Muscle of leg (tissue), 11 donors: Measurements from ENCODE around the gene DNAH14. TPM values are rescaled to one million over a fixed set of nuclear protein-coding genes. Genes with fewer than 3 reads are reported as not detected.

ENCODE experiments used
- DNase-seq: peaks from one replicate; pipeline ENCODE4 v3.0.0; 2013
- H3K27ac ChIP-seq: one replicate; pipeline ENCODE4 v1.5.1; 2013; ENCODE audit warnings: mild to moderate bottlenecking, low read length, control low read depth
- H3K27me3 ChIP-seq: one replicate; pipeline ENCODE4 v1.6.1; 2013; ENCODE audit warnings: low read length; ENCODE audit not compliant: control insufficient read depth, insufficient read depth
- H3K36me3 ChIP-seq: one replicate; pipeline ENCODE4 v1.6.1; 2013; ENCODE audit warnings: low read length; ENCODE audit not compliant: control insufficient read depth, insufficient read depth
- H3K4me1 ChIP-seq: one replicate; pipeline ENCODE4 v1.6.1; 2013; ENCODE audit warnings: low read length; ENCODE audit not compliant: control insufficient read depth, insufficient read depth
- H3K4me3 ChIP-seq: one replicate; pipeline ENCODE4 v1.5.1; 2013; ENCODE audit warnings: low read length, control low read depth
- H3K9me3 ChIP-seq: replicated peaks from 2 replicates; pipeline ENCODE4 v1.6.1; 2013; ENCODE audit warnings: low read depth, low read length; ENCODE audit not compliant: control insufficient read depth
- WGBS: methylation state at CpG from one replicate; pipeline ENCODE4 v1.1.5; 2013; ENCODE audit warnings: missing lambda C conversion rate; ENCODE audit not compliant: insufficient coverage; 5-methylcytosine and 5-hydroxymethylcytosine counted together
- polyA plus RNA-seq, 8 donors: library from polyadenylated mRNA; unstranded; fragments of 120-200 nt; gene quantifications; one replicate each; pipeline versions ENCODE4 v1.2.1 to v1.2.3, GENCODE V29; 2013; ENCODE audit warnings: inconsistent platforms in 1 of 8, low replicate concordance in 1 of 8; ENCODE audit not compliant: insufficient read length in 8 of 8, insufficient read depth in 1 of 8
- total RNA-seq: library from RNA; stranded (reverse); fragments of 120-200 nt; gene quantifications from one replicate; pipeline ENCODE4 v1.2.4, GENCODE V29; 2013

The DNAH14 gene
- total and polyA plus RNA-seq, 9 donors = 4.3 to 24.6 (median 6.2) TPM

DNA sequence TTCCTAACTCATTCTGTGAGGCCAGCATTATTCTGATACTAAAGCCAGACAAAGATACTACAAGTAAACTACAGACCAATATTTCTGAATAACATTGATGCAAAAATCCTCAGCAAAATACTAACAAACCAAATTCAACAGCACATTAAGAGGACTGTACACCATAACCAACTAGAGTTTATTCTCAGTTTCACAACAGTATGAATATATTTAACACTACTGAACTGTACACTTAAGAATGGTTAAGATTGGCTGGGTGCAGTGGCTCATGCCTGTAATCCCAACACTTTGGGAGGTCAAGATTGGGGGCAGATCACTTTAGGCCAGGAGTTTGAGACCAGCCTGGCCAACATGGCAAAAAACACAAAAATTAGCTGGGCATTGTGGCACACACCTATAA is 421.4 kb downstream of the DNAH14 start:
- no peaks in the 10 kb centered on the region for H3K27me3 ChIP-seq

DNA sequence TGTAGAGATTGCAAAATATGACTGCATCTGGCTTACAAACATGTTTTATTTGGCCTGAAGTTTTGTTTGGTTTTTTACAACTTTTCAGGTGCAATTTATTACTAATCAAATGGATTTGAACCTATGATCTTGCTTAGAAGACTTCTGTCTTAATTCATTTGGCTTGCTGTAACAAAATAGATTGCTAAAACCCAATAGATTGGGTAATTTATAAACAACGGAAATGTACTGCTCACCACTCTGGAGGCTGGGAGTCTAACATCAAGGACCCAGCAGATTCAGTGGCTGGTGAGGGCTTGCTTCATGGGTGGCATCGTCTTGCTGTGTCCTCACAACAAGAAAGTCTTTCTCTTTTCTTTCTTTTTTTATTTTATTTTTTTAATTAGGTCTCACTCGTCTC is 425.4 kb downstream of the DNAH14 start:
- 100% methylated on average over 1 of the region's 3 CpGs for WGBS
- Histone ChIP-seq H3K27me3 (no peaks in the 10 kb centered on the region), H3K27ac (no peak overlapping the region), H3K4me1 (no peaks in the 10 kb centered on the region), H3K4me3 (no peak overlapping the region), H3K9me3 (no peaks in the 10 kb centered on the region), H3K36me3 (no peaks in the 10 kb centered on the region)
- DNase-seq = no peak

More for the DNA sequence above, 421.4 kb downstream of the DNAH14 start:
- H3K36me3 ChIP-seq = no peaks in the 10 kb centered on the region
- H3K27ac ChIP-seq = no peak overlapping the region
- DNase-seq = no peak
- H3K4me1 ChIP-seq = no peaks in the 10 kb centered on the region
- no peak overlapping the region for H3K4me3 ChIP-seq
- no peaks in the 10 kb centered on the region for H3K9me3 ChIP-seq

DNA sequence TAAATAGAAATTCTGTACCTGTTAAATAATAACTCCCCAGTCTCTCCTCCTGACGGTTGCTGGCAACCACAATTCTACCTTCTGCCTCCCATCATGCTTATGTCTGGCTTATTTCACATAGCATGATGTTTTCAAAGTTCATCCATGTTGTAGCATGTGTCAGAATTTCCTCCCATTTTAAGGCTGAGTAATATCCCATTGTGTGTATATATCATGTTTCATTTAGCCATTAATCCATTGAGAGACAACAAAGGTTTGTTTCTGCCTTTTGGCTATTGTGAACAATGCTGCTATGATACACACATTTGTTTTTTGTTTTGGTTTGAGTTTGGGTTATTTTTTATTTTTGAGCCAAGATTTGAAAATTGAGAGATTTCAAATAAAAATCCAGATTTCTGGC is 426.4 kb downstream of the DNAH14 start:
- Histone ChIP-seq H3K4me3 (no peak overlapping the region), H3K4me1 (no peaks in the 10 kb centered on the region), H3K27me3 (no peaks in the 10 kb centered on the region), H3K9me3 (no peaks in the 10 kb centered on the region), H3K36me3 (no peaks in the 10 kb centered on the region), H3K27ac (no peak overlapping the region)
- DNase-seq = no peak
- no CpG with 5 or more reads among the region's 1 CpG for WGBS

DNA sequence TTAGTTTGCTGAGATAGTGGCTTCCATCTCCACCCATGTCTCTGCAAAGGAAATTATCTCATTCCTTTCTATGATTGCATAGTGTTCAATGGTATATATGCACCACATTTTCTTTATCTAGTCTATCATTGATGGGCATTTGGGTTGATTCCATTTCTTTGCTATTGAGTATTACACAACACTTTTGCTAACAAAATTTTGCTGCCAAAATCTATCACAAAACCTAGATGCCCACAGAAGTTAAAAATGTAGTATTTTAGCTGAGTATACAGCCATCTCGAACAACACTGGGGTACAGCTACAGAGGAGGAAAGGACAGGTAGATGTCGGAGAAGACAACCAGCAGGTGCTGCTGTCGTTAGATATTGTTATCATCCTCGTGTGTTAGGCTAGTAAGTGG is 430.6 kb downstream of the DNAH14 start:
- H3K27ac ChIP-seq = no peak overlapping the region
- H3K4me1 ChIP-seq = no peaks in the 10 kb centered on the region
- 100% methylated on average over 1 of the region's 4 CpGs for WGBS
- no peak for DNase-seq
- H3K36me3 ChIP-seq = no peaks in the 10 kb centered on the region
- no peak overlapping the region for H3K4me3 ChIP-seq
- no peaks in the 10 kb centered on the region for H3K27me3 ChIP-seq
- no peaks in the 10 kb centered on the region for H3K9me3 ChIP-seq

- H3K4me1 ChIP-seq = no peaks in the 10 kb centered on the region
- H3K27ac ChIP-seq = no peak overlapping the region
- no peaks in the 10 kb centered on the region for H3K27me3 ChIP-seq
- WGBS = no CpG with 5 or more reads among the region's 1 CpG
- no peaks in the 10 kb centered on the region for H3K9me3 ChIP-seq
- DNase-seq = no peak
- H3K36me3 ChIP-seq = no peaks in the 10 kb centered on the region
- H3K4me3 ChIP-seq = no peak overlapping the region
Measured at GRCh38 chr1:225361176-225361575, 431.7 kb downstream of the DNAH14 start.

- no peaks in the 10 kb centered on the region for H3K36me3 ChIP-seq
- no peak overlapping the region for H3K4me3 ChIP-seq
- no peak overlapping the region for H3K27ac ChIP-seq
- DNase-seq = no peak
- no peaks in the 10 kb centered on the region for H3K4me1 ChIP-seq
- H3K27me3 ChIP-seq = no peaks in the 10 kb centered on the region
- H3K9me3 ChIP-seq = no peaks in the 10 kb centered on the region
Measured at GRCh38 chr1:225362805-225363204, 433.3 kb downstream of the DNAH14 start.

DNA sequence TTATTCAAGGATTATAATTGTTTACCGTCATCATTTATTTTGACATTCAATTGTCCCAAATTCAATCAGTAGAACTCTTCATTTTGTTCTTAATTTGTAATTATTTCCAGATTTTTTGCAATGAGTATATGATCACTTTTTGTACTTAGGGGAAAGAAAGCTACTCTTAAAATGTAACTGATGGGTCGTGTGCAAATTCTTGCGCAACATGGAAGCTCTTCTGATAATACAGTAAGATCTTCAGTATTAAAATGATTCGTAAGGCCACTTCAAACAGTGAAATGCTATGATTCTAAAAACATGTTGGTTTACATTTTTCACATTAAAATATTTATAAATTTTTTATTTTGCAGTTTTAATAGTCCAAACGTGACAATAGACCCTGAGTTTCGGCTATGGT is 435.0 kb downstream of the DNAH14 start:
- Histone ChIP-seq H3K4me3 (no peak overlapping the region), H3K4me1 (no peaks in the 10 kb centered on the region), H3K27me3 (no peaks in the 10 kb centered on the region), H3K36me3 (no peaks in the 10 kb centered on the region), H3K9me3 (no peaks in the 10 kb centered on the region), H3K27ac (no peak overlapping the region)
- no CpG with 5 or more reads among the region's 6 CpGs for WGBS
- DNase-seq = no peak

DNA sequence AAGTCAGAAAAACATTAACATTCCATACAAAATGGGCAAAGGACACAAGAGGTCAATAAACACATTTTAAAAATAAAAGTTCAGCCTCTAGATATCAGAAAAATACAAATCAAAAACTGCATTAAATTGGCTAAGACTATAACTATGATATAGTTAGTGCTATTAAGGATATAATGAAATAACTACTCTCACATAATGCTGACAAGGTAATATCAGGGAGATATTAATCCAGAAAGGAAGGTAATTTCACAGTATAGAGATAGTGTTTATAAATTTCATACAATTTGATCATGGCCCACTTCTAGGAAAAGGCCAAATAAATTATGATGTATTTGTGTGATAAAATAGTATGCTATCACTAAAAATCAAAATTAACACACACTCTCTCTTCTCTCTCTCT is 436.5 kb downstream of the DNAH14 start:
- H3K4me3 ChIP-seq = no peak overlapping the region
- H3K27me3 ChIP-seq = no peaks in the 10 kb centered on the region
- DNase-seq = no peak
- H3K36me3 ChIP-seq = no peaks in the 10 kb centered on the region
- no peak overlapping the region for H3K27ac ChIP-seq
- H3K9me3 ChIP-seq = no peaks in the 10 kb centered on the region
- no peaks in the 10 kb centered on the region for H3K4me1 ChIP-seq

GRCh38 chr1:225366552-225366951 is 437.1 kb downstream of the DNAH14 start:
- no peak overlapping the region for H3K27ac ChIP-seq
- no peaks in the 10 kb centered on the region for H3K9me3 ChIP-seq
- DNase-seq = no peak
- no peaks in the 10 kb centered on the region for H3K4me1 ChIP-seq
- no peak overlapping the region for H3K4me3 ChIP-seq
- WGBS = 0% methylated on average over 1 of the region's 1 CpG
- H3K36me3 ChIP-seq = no peaks in the 10 kb centered on the region
- no peaks in the 10 kb centered on the region for H3K27me3 ChIP-seq

DNA sequence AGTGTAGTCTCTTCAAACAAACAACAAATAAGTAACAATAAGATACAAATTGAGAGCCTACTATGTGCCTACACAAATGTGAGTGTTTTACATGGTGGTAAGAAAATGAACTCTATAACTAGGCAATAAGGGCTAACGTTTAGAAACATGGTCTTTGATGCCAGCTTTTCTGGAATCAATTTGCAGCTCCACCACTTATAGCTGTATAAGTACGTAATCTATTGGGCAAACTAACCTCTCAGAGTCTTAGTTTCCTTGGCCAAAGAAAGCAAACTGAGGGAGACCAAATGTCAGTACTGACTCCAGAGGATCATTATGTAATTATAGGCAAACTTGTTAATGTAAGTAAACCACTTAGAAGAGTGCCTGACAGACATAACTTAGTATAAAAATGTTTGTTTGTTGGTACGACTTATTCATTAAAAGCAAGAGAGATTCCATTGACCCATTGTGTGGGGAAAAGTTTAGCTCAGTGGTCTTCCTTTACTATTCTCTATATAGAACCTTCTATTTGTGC is 438.6 kb downstream of the DNAH14 start:
- Histone ChIP-seq H3K9me3 (no peaks in the 10 kb centered on the region), H3K27me3 (no peaks in the 10 kb centered on the region), H3K4me3 (no peak overlapping the region), H3K27ac (no peak overlapping the region), H3K4me1 (no peaks in the 10 kb centered on the region), H3K36me3 (no peaks in the 10 kb centered on the region)
- DNase-seq = no peak
- no CpG with 5 or more reads among the region's 3 CpGs for WGBS

DNA sequence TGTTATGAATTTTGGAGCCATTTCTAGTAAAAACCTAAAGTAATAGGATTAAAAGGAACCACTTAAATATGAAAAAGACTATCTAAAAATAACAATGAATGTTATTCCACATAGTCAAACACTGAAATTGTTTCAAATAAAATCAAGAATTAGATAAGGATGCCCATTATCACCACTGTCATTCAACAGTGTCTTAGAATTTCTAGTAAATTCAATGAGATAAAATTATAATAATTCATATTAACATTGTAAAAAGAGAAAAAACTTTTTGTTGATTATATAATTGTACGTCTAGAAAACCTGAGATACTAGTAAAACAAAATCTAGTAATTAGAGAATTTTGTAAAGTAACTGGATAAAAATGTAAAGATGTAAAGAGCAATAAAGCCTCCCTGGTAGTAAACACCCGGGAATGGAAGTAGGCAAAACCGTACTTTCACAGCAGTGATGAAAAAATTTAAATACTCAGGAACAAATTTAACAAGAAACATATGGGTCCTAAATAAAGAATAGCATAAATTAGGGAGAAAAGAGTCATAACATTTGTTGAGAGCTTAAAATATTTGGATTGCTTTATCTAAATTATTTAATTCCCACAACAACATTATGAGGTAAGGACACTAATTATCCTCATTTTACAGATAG is 442.0 kb downstream of the DNAH14 start:
- WGBS = no CpG with 5 or more reads among the region's 3 CpGs

More for the DNA sequence above, 442.0 kb downstream of the DNAH14 start:
- no peak overlapping the region for H3K4me3 ChIP-seq
- no peaks in the 10 kb centered on the region for H3K36me3 ChIP-seq
- no peaks in the 10 kb centered on the region for H3K9me3 ChIP-seq
- DNase-seq = no peak
- H3K27ac ChIP-seq = no peak overlapping the region
- H3K4me1 ChIP-seq = no peaks in the 10 kb centered on the region
- H3K27me3 ChIP-seq = no peaks in the 10 kb centered on the region
